T-helper 2 cell treated with Interferon-gamma antibody and Interleukin-4, amounts not matched to agents 5 μg/mL and 100 μg/mL, for 36 hours (primary cell): ENCODE measurements around the gene ACVR1B.
"Not testable (repeated sequence)": the region's sequence is repeated elsewhere in the genome, so short reads cannot be mapped to it uniquely, and the experiment has no call there.

Source experiments
- DNase-seq: peaks from one replicate; pipeline ENCODE4 v3.0.0; 2021; ENCODE audit warnings: low spot score
- H3K27ac Mint-ChIP-seq: one replicate; pipeline ENCODE4 v1.8.0; 2021; ENCODE audit warnings: mild to moderate bottlenecking, mixed read lengths
- H3K27me3 Mint-ChIP-seq: one replicate; pipeline ENCODE4 v1.8.0; 2021; ENCODE audit warnings: low read depth, mixed read lengths
- H3K36me3 Mint-ChIP-seq: one replicate; pipeline ENCODE4 v1.8.0; 2021; ENCODE audit warnings: low read depth, mixed read lengths
- H3K4me1 Mint-ChIP-seq: one replicate; pipeline ENCODE4 v1.8.0; 2021; ENCODE audit warnings: low read depth, mixed read lengths
- H3K4me3 Mint-ChIP-seq: one replicate; pipeline ENCODE4 v1.8.0; 2022; ENCODE audit warnings: mild to moderate bottlenecking, moderate library complexity, mixed read lengths
- H3K9me3 Mint-ChIP-seq: one replicate; pipeline ENCODE4 v1.8.0; 2021; ENCODE audit warnings: mixed read lengths

ACVR1B gene

GRCh38 chr12:51977320-51977753 lies 25.8 kb downstream of the ACVR1B start:
- H3K27ac Mint-ChIP-seq = no peak overlapping the region
- peaks cover 13% of the 10 kb centered on the region for H3K36me3 Mint-ChIP-seq
- H3K4me1 Mint-ChIP-seq = peaks cover 55% of the 10 kb centered on the region
- H3K9me3 Mint-ChIP-seq = no peaks in the 10 kb centered on the region
- DNase-seq = no peak
- H3K4me3 Mint-ChIP-seq = no peak overlapping the region
- peaks cover 48% of the 10 kb centered on the region for H3K27me3 Mint-ChIP-seq

- peaks cover 37% of the 10 kb centered on the region for H3K4me1 Mint-ChIP-seq
- H3K27me3 Mint-ChIP-seq = peaks cover 36% of the 10 kb centered on the region
- H3K4me3 Mint-ChIP-seq, DNase-seq, H3K9me3 Mint-ChIP-seq, H3K27ac Mint-ChIP-seq: not testable (repeated sequence)
- peaks cover 13% of the 10 kb centered on the region for H3K36me3 Mint-ChIP-seq
Observed at GRCh38 chr12:51979306-51979705, 27.8 kb downstream of the ACVR1B start.

GRCh38 chr12:51980051-51980808 lies 28.7 kb downstream of the ACVR1B start:
- H3K9me3 Mint-ChIP-seq = no peaks in the 10 kb centered on the region
- no peak overlapping the region for H3K4me3 Mint-ChIP-seq
- H3K27me3 Mint-ChIP-seq = peaks cover 30% of the 10 kb centered on the region
- peak; percentile 50 for DNase-seq
- peaks cover 13% of the 10 kb centered on the region for H3K36me3 Mint-ChIP-seq
- H3K27ac Mint-ChIP-seq = no peak overlapping the region
- peaks cover 28% of the 10 kb centered on the region for H3K4me1 Mint-ChIP-seq

- Mint-ChIP-seq H3K4me1 (peaks cover 23% of the 10 kb centered on the region), H3K9me3 (no peaks in the 10 kb centered on the region), H3K27ac (no peak overlapping the region), H3K4me3 (no peak overlapping the region), H3K27me3 (peaks cover 26% of the 10 kb centered on the region), H3K36me3 (peaks cover 9% of the 10 kb centered on the region)
- no peak for DNase-seq
Observed at GRCh38 chr12:51980809-51981127, 29.3 kb downstream of the ACVR1B start.

GRCh38 chr12:51984657-51985056 lies 33.2 kb downstream of the ACVR1B start:
- peaks cover 6% of the 10 kb centered on the region for H3K27me3 Mint-ChIP-seq
- no peak overlapping the region for H3K27ac Mint-ChIP-seq
- no peaks in the 10 kb centered on the region for H3K36me3 Mint-ChIP-seq
- no peak overlapping the region for H3K4me3 Mint-ChIP-seq
- no peak for DNase-seq
- peaks cover 11% of the 10 kb centered on the region for H3K4me1 Mint-ChIP-seq
- no peaks in the 10 kb centered on the region for H3K9me3 Mint-ChIP-seq

- H3K9me3 Mint-ChIP-seq = no peaks in the 10 kb centered on the region
Observed at GRCh38 chr12:51985154-51985835, 33.8 kb downstream of the ACVR1B start.

GRCh38 chr12:51986834-51987233 lies 35.3 kb downstream of the ACVR1B start:
- no peaks in the 10 kb centered on the region for H3K27me3 Mint-ChIP-seq
- no peaks in the 10 kb centered on the region for H3K4me1 Mint-ChIP-seq
- no peak overlapping the region for H3K4me3 Mint-ChIP-seq
- no peak overlapping the region for H3K27ac Mint-ChIP-seq
- no peaks in the 10 kb centered on the region for H3K36me3 Mint-ChIP-seq
- DNase-seq = no peak
- no peaks in the 10 kb centered on the region for H3K9me3 Mint-ChIP-seq

More at GRCh38 chr12:51985154-51985835, 33.8 kb downstream of the ACVR1B start:
- no peak for DNase-seq
- Mint-ChIP-seq H3K27me3 (no peaks in the 10 kb centered on the region), H3K4me1 (peaks cover 7% of the 10 kb centered on the region), H3K27ac (no peak overlapping the region), H3K36me3 (no peaks in the 10 kb centered on the region), H3K4me3 (no peak overlapping the region)

- Mint-ChIP-seq H3K27me3 (no peaks in the 10 kb centered on the region), H3K36me3 (no peaks in the 10 kb centered on the region), H3K9me3 (no peaks in the 10 kb centered on the region), H3K4me1 (peaks cover 2% of the 10 kb centered on the region), H3K27ac (no peak overlapping the region), H3K4me3 (no peak overlapping the region)
- no peak for DNase-seq
Observed at GRCh38 chr12:51992246-51992645, 40.7 kb downstream of the ACVR1B start.

GRCh38 chr12:51994539-51994820 lies 43.0 kb downstream of the ACVR1B start:
- DNase-seq = no peak
- Mint-ChIP-seq H3K9me3 (no peaks in the 10 kb centered on the region), H3K4me3 (no peak overlapping the region), H3K4me1 (peaks cover 2% of the 10 kb centered on the region), H3K27ac (no peak overlapping the region), H3K27me3 (peaks cover 2% of the 10 kb centered on the region), H3K36me3 (no peaks in the 10 kb centered on the region)

- H3K27ac Mint-ChIP-seq = no peak overlapping the region
- no peak for DNase-seq
- no peak overlapping the region for H3K4me3 Mint-ChIP-seq
- H3K9me3 Mint-ChIP-seq = no peaks in the 10 kb centered on the region
- peaks cover 2% of the 10 kb centered on the region for H3K27me3 Mint-ChIP-seq
- H3K4me1 Mint-ChIP-seq = peaks cover 2% of the 10 kb centered on the region
- H3K36me3 Mint-ChIP-seq = no peaks in the 10 kb centered on the region
Observed at GRCh38 chr12:51994959-51995358, 43.5 kb downstream of the ACVR1B start.

- peaks cover 2% of the 10 kb centered on the region for H3K27me3 Mint-ChIP-seq
- H3K4me3 Mint-ChIP-seq = no peak overlapping the region
- no peak overlapping the region for H3K27ac Mint-ChIP-seq
- no peak for DNase-seq
- H3K4me1 Mint-ChIP-seq = peaks cover 2% of the 10 kb centered on the region
- no peaks in the 10 kb centered on the region for H3K9me3 Mint-ChIP-seq
- H3K36me3 Mint-ChIP-seq = no peaks in the 10 kb centered on the region
Observed at GRCh38 chr12:51997136-51997535, 45.6 kb downstream of the ACVR1B start.

GRCh38 chr12:52003016-52003550 lies 51.6 kb downstream of the ACVR1B start:
- Mint-ChIP-seq H3K9me3 (no peaks in the 10 kb centered on the region), H3K4me1 (peaks cover 7% of the 10 kb centered on the region), H3K27ac (no peak overlapping the region), H3K36me3 (no peaks in the 10 kb centered on the region), H3K27me3 (peaks cover 39% of the 10 kb centered on the region), H3K4me3 (no peak overlapping the region)
- DNase-seq = no peak

- Mint-ChIP-seq H3K9me3 (no peaks in the 10 kb centered on the region), H3K4me3 (no peak overlapping the region), H3K4me1 (peaks cover 10% of the 10 kb centered on the region), H3K36me3 (no peaks in the 10 kb centered on the region), H3K27me3 (peaks cover 44% of the 10 kb centered on the region), H3K27ac (no peak overlapping the region)
- DNase-seq = no peak
Observed at GRCh38 chr12:52003591-52003990, 52.1 kb downstream of the ACVR1B start.

GRCh38 chr12:52004042-52004648 lies 52.6 kb downstream of the ACVR1B start:
- Mint-ChIP-seq H3K36me3 (no peaks in the 10 kb centered on the region), H3K4me3 (no peak overlapping the region)

More at GRCh38 chr12:52004042-52004648, 52.6 kb downstream of the ACVR1B start:
- no peaks in the 10 kb centered on the region for H3K9me3 Mint-ChIP-seq
- H3K27ac Mint-ChIP-seq = no peak overlapping the region
- H3K4me1 Mint-ChIP-seq = peaks cover 10% of the 10 kb centered on the region
- peaks cover 47% of the 10 kb centered on the region for H3K27me3 Mint-ChIP-seq
- no peak for DNase-seq
